H9 (cell line): ENCODE results near the gene TECTA. TPM values are rescaled to one million over a fixed set of nuclear protein-coding genes. Genes with fewer than 3 reads are reported as not detected.

Experiments used
- DNase-seq: peaks from one replicate; pipeline ENCODE4 v3.0.0-alpha.2; 2017
- H2AFZ ChIP-seq: one replicate; pipeline ENCODE4 v1.6.1; 2013; ENCODE audit warnings: mild to moderate bottlenecking, low read length, control low read depth, moderate library complexity
- H2AK5ac ChIP-seq: 2 replicates; pipeline ENCODE4 v1.6.1; 2013; ENCODE audit warnings: low read length, control low read depth, mixed read lengths; ENCODE audit not compliant: insufficient read length
- H2BK120ac ChIP-seq: one replicate; pipeline ENCODE4 v1.6.1; 2013; ENCODE audit warnings: low read depth, mild to moderate bottlenecking, low read length, control low read depth, inconsistent platforms; ENCODE audit not compliant: poor library complexity, severe bottlenecking
- H2BK12ac ChIP-seq: 2 replicates; pipeline ENCODE4 v1.6.1; 2013; ENCODE audit warnings: low read length, control low read depth, mixed read lengths, low read depth; ENCODE audit not compliant: insufficient read length
- H2BK15ac ChIP-seq: 2 replicates; pipeline ENCODE4 v1.6.1; 2013; ENCODE audit warnings: low read depth, low read length, control low read depth
- H2BK20ac ChIP-seq: one replicate; pipeline ENCODE4 v1.6.1; 2013; ENCODE audit warnings: low read depth, mild to moderate bottlenecking, low read length, control low read depth, inconsistent platforms; ENCODE audit not compliant: poor library complexity, severe bottlenecking
- H2BK5ac ChIP-seq: 2 replicates; pipeline ENCODE4 v1.6.1; 2013; ENCODE audit warnings: low read length, control low read depth, mixed read lengths; ENCODE audit not compliant: insufficient read length
- H3K14ac ChIP-seq: 2 replicates; pipeline ENCODE4 v1.6.1; 2013; ENCODE audit warnings: low read length, control low read depth; ENCODE audit not compliant: insufficient read depth
- H3K18ac ChIP-seq: 2 replicates; pipeline ENCODE4 v1.6.1; 2013; ENCODE audit warnings: low read depth, mild to moderate bottlenecking, mixed read lengths, low read length, control low read depth; ENCODE audit not compliant: insufficient read length
- H3K23ac ChIP-seq: 2 replicates; pipeline ENCODE4 v1.6.1; 2013; ENCODE audit warnings: low read length, control low read depth, mixed read lengths, low read depth; ENCODE audit not compliant: insufficient read length
- H3K23me2 ChIP-seq: 2 replicates; pipeline ENCODE4 v1.6.1; 2013; ENCODE audit warnings: low read depth, mild to moderate bottlenecking, mixed read lengths, low read length, control low read depth; ENCODE audit not compliant: insufficient read length, poor library complexity, severe bottlenecking
- H3K27ac ChIP-seq: 2 replicates; pipeline ENCODE4 v1.5.1; 2013; ENCODE audit warnings: low read length, control low read depth, mixed read lengths, low read depth; ENCODE audit not compliant: insufficient read length
- H3K27me3 ChIP-seq: 2 replicates; pipeline ENCODE4 v1.6.1; 2013; ENCODE audit warnings: low read length, control low read depth, inconsistent platforms; ENCODE audit not compliant: insufficient read depth
- H3K4ac ChIP-seq: 2 replicates; pipeline ENCODE4 v1.6.1; 2013; ENCODE audit warnings: low read depth, mild to moderate bottlenecking, control low read depth, inconsistent platforms, low read length, moderate library complexity
- H3K4me1 ChIP-seq: 2 replicates; pipeline ENCODE4 v1.6.1; 2013; ENCODE audit warnings: low read length, control low read depth, inconsistent platforms; ENCODE audit not compliant: insufficient read depth
- H3K4me2 ChIP-seq: 2 replicates; pipeline ENCODE4 v1.6.1; 2013; ENCODE audit warnings: low read length, control low read depth, mixed read lengths; ENCODE audit not compliant: insufficient read length, insufficient read depth
- H3K56ac ChIP-seq: 2 replicates; pipeline ENCODE4 v1.6.1; 2013; ENCODE audit warnings: low read depth, mild to moderate bottlenecking, mixed read lengths, low read length, control low read depth; ENCODE audit not compliant: insufficient read length
- H3K79me1 ChIP-seq: 2 replicates; pipeline ENCODE4 v1.6.1; 2013; ENCODE audit warnings: low read depth, mild to moderate bottlenecking, moderate library complexity, low read length, control low read depth, inconsistent platforms; ENCODE audit not compliant: insufficient read depth, poor library complexity, severe bottlenecking
- H3K79me2 ChIP-seq: 2 replicates; pipeline ENCODE4 v1.6.1; 2013; ENCODE audit warnings: low read length, control low read depth, inconsistent platforms; ENCODE audit not compliant: insufficient read depth
- H3K9ac ChIP-seq: 2 replicates; pipeline ENCODE4 v1.6.1; 2013; ENCODE audit warnings: low read length, control low read depth, mixed read lengths; ENCODE audit not compliant: insufficient read length; ENCODE audit errors: extremely low read depth
- H3K9me3 ChIP-seq: one replicate; pipeline ENCODE4 v1.6.1; 2013; ENCODE audit warnings: low read depth, low read length, inconsistent platforms; ENCODE audit not compliant: control insufficient read depth
- H3T11ph ChIP-seq: one replicate; pipeline ENCODE4 v1.6.1; 2013; ENCODE audit warnings: mild to moderate bottlenecking, low read length, control low read depth, inconsistent platforms
- H4K20me1 ChIP-seq: one replicate; pipeline ENCODE4 v1.6.1; 2013; ENCODE audit not compliant: control insufficient read depth, insufficient read length, insufficient read depth
- H4K5ac ChIP-seq: 2 replicates; pipeline ENCODE4 v1.6.1; 2013; ENCODE audit warnings: low read depth, mild to moderate bottlenecking, mixed read lengths, low read length, control low read depth; ENCODE audit not compliant: insufficient read length
- H4K8ac ChIP-seq: replicated peaks from 2 replicates; pipeline ENCODE4 v1.6.1; 2013; ENCODE audit warnings: low read length, control low read depth, mixed read lengths, low read depth; ENCODE audit not compliant: insufficient read length
- H4K91ac ChIP-seq: 2 replicates; pipeline ENCODE4 v1.6.1; 2013; ENCODE audit warnings: low read depth, mild to moderate bottlenecking, moderate library complexity, mixed read lengths, low read length, control low read depth; ENCODE audit not compliant: insufficient read length
- H3K27ac Mint-ChIP-seq, 3 experiments: 2 replicates in 2 of 3; 3 replicates in 1 of 3; pipeline ENCODE4 v1.8.0; 2020 to 2021; ENCODE audit warnings: mixed read lengths in 3 of 3, mild to moderate bottlenecking in 1 of 3, moderate library complexity in 1 of 3
- H3K27me3 Mint-ChIP-seq: 2 replicates; pipeline ENCODE4 v1.8.0; 2021; ENCODE audit warnings: low read depth, mild to moderate bottlenecking, moderate library complexity, mixed read lengths
- H3K36me3 Mint-ChIP-seq, 3 experiments: 2 replicates in 2 of 3; 3 replicates in 1 of 3; pipeline ENCODE4 v1.8.0; 2020 to 2021; ENCODE audit warnings: low read depth in 3 of 3, mixed read lengths in 3 of 3; ENCODE audit not compliant: insufficient read depth in 1 of 3
- H3K4me1 Mint-ChIP-seq, 2 experiments: 2 replicates each; pipeline ENCODE4 v1.8.0; 2020; ENCODE audit warnings: mixed read lengths in 2 of 2
- H3K4me3 Mint-ChIP-seq, 2 experiments: 2 replicates in 1 of 2; 3 replicates in 1 of 2; pipeline ENCODE4 v1.8.0; 2020 to 2021; ENCODE audit warnings: mild to moderate bottlenecking in 2 of 2, mixed read lengths in 2 of 2, moderate library complexity in 1 of 2
- H3K9me3 Mint-ChIP-seq, 2 experiments: 2 replicates in 1 of 2; 3 replicates in 1 of 2; pipeline ENCODE4 v1.8.0; 2020; ENCODE audit warnings: mild to moderate bottlenecking in 2 of 2, mixed read lengths in 2 of 2, moderate library complexity in 1 of 2
- WGBS: extraction: QIAGEN DNeasy Blood & Tissue Kit; methylation state at CpG from one replicate; pipeline ENCODE4 v1.1.7; 2013; ENCODE audit warnings: missing lambda C conversion rate, low lambda C conversion rate, mixed read lengths; ENCODE audit not compliant: insufficient read length; ENCODE audit errors: extremely low coverage; 5-methylcytosine and 5-hydroxymethylcytosine counted together
- total RNA-seq: library from RNA; stranded (reverse); gene quantifications from 2 replicates; pipeline ENCODE4 v1.2.1, GENCODE V29; 2021
- TF ChIP-seq, protein P1 (sequence below): fragments of 200-600 bp; sonication (generic); conservative IDR thresholded peaks from 3 replicates; pipeline ENCODE4 v1.8.0; 2021; ENCODE audit warnings: antibody characterized with exemption, mild to moderate bottlenecking

Gene TECTA
- total RNA-seq, 1 experiment from 2014 or later = 0.66 TPM

DNA sequence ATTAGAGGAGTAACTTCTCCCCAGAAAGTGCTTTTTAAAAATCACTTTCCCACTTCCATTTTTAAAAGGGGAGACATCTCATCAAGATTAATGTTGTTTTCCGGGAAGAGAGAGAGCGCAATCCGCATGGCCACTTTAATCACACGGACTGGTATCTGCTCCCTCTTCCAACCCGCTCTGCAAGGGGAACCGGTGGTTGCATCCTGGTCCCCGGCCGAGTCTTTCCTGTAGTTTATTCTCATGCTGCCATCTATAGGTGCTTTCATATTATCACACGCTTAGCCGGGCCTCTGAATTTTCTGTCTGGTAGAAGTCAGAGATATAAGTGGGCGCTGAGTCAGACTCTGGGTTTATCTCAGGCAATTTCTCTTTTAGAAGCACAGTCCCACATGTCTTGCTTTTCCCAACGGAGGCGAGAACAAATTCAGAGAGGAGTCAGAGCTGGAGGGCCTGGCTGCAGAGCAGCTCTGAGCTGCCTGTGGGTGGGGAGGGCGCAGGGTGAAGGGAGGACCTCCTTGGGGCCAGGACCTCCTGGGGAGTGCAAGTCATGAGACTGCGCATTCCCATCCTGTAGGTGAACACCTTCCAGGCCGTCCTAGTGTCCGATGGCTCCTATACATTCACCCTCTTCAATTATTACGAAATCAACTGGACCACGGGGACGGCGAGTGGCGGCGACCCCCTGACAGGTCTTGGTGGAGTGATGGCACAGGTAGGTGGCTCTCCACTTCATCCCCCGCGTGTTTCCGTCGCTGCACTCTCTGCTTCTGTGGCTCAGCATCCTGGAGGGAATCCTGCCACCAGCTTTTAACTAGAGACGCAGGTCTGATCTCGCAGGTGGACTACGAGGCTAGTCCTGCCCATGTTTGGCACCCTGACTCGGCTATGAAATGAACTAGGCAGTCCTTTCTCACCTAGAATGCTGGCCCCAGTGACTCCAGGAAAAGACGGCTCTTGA is 11.7 kb downstream of the TECTA start:
- H3K27me3 Mint-ChIP-seq = peaks cover 15% of the 10 kb centered on the region
- peaks cover 11 to 13% of the 10 kb centered on the region in 2 experiments for H3K4me1 Mint-ChIP-seq
- H3K18ac ChIP-seq = no peak overlapping the region
- no peak overlapping the region for H2BK5ac ChIP-seq
- H2AK5ac ChIP-seq = no peak overlapping the region
- no peak overlapping the region for H3K4me2 ChIP-seq
- H3K4me1 ChIP-seq = 0 out of 2 replicates have a peak, but pooled peaks cover 2% of the 10 kb centered on the region
- no peaks in the 10 kb centered on the region for H3K9me3 ChIP-seq
- H3K4me3 Mint-ChIP-seq = no peak overlapping the region
- no peaks in the 10 kb centered on the region for H3K23me2 ChIP-seq
- H3K27ac Mint-ChIP-seq = no peak overlapping the region
- H3K27ac ChIP-seq = no peak overlapping the region
- no peak overlapping the region for H2BK120ac ChIP-seq
- H4K20me1 ChIP-seq = no peaks in the 10 kb centered on the region
- no peaks in the 10 kb centered on the region for H3K27me3 ChIP-seq
- no CpG with 5 or more reads among the region's 32 CpGs for WGBS
- H4K8ac ChIP-seq = no peak overlapping the region
- H3K4ac ChIP-seq = no peak overlapping the region
- no peak overlapping the region for H2BK20ac ChIP-seq
- H3K79me2 ChIP-seq = no peaks in the 10 kb centered on the region
- no peaks in the 10 kb centered on the region for H3K36me3 Mint-ChIP-seq
- no peak overlapping the region for H3K23ac ChIP-seq
- no peaks in the 10 kb centered on the region for H3K79me1 ChIP-seq
- no peak overlapping the region for H3K56ac ChIP-seq
- H2BK12ac ChIP-seq = no peak overlapping the region
- no peak overlapping the region for H3T11ph ChIP-seq
- DNase-seq = peak; percentile 78
- TF ChIP-seq, protein P1, sequence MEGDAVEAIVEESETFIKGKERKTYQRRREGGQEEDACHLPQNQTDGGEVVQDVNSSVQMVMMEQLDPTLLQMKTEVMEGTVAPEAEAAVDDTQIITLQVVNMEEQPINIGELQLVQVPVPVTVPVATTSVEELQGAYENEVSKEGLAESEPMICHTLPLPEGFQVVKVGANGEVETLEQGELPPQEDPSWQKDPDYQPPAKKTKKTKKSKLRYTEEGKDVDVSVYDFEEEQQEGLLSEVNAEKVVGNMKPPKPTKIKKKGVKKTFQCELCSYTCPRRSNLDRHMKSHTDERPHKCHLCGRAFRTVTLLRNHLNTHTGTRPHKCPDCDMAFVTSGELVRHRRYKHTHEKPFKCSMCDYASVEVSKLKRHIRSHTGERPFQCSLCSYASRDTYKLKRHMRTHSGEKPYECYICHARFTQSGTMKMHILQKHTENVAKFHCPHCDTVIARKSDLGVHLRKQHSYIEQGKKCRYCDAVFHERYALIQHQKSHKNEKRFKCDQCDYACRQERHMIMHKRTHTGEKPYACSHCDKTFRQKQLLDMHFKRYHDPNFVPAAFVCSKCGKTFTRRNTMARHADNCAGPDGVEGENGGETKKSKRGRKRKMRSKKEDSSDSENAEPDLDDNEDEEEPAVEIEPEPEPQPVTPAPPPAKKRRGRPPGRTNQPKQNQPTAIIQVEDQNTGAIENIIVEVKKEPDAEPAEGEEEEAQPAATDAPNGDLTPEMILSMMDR = peak; percentile 73
- no peak overlapping the region for H4K91ac ChIP-seq
- H2BK15ac ChIP-seq = no peak overlapping the region; the same call in 1 of the 2 replicates
- H3K14ac ChIP-seq = no peak overlapping the region
- no peak overlapping the region for H2AFZ ChIP-seq
- H3K9me3 Mint-ChIP-seq = no peaks in the 10 kb centered on the region
- no peak overlapping the region for H4K5ac ChIP-seq
- H3K9ac ChIP-seq = no peak overlapping the region
